Stimulated activated CD4-positive, alpha-beta T cell treated with anti-CD3 and anti-CD28 coated beads, Interleukin-2, amount 100 ng/mL, for 48 hours (primary cell): ENCODE results near the gene TMCC2.

ENCODE experiments used
- DNase-seq, 2 donors: peaks; one replicate each; pipeline ENCODE4 v3.0.0-alpha.2; 2020

TMCC2 gene

GRCh38 chr1:205241366-205242030 lies 13.8 kb downstream of the TMCC2 start:
- DNase-seq = no peak

- DNase-seq = no peak
Observed at GRCh38 chr1:205243350-205244191, 15.8 kb downstream of the TMCC2 start.

GRCh38 chr1:205244384-205244783 lies 16.6 kb downstream of the TMCC2 start:
- DNase-seq = no peak

- no peak for DNase-seq
Observed at GRCh38 chr1:205245096-205245495, 17.4 kb downstream of the TMCC2 start.

GRCh38 chr1:205246351-205247119 lies 18.8 kb downstream of the TMCC2 start:
- DNase-seq = no peak

- no peak for DNase-seq
Observed at GRCh38 chr1:205247130-205247921, 19.6 kb downstream of the TMCC2 start.

GRCh38 chr1:205248793-205249601 lies 21.3 kb downstream of the TMCC2 start:
- DNase-seq = no peak

- DNase-seq = no peak
Observed at GRCh38 chr1:205249651-205250050, 21.9 kb downstream of the TMCC2 start.

GRCh38 chr1:205250699-205251098 lies 23.0 kb downstream of the TMCC2 start:
- DNase-seq = no peak

- DNase-seq = no peak
Observed at GRCh38 chr1:205251576-205251975, 23.8 kb downstream of the TMCC2 start.

GRCh38 chr1:205255941-205256780 lies 28.4 kb downstream of the TMCC2 start:
- DNase-seq = peak; percentile 85

GRCh38 chr1:205256951-205257625 lies 29.3 kb downstream of the TMCC2 start:
- no peak for DNase-seq

- DNase-seq = no peak
Observed at GRCh38 chr1:205257735-205258134, 30.0 kb downstream of the TMCC2 start.

GRCh38 chr1:205258261-205258691 lies 30.5 kb downstream of the TMCC2 start:
- DNase-seq = no peak

- no peak for DNase-seq
Observed at GRCh38 chr1:205258719-205259118, 31.0 kb downstream of the TMCC2 start.

GRCh38 chr1:205259324-205259832 lies 31.6 kb downstream of the TMCC2 start:
- no peak for DNase-seq

GRCh38 chr1:205259998-205260397 lies 32.3 kb downstream of the TMCC2 start:
- no peak for DNase-seq

GRCh38 chr1:205260948-205261732 lies 33.4 kb downstream of the TMCC2 start:
- DNase-seq = no peak
